ENCODE measurements around the gene SMTNL2. TPM values are rescaled to one million over a fixed set of nuclear protein-coding genes. Genes with fewer than 3 reads are reported as not detected.

The SMTNL2 gene
- total RNA-seq = not detected

DNA sequence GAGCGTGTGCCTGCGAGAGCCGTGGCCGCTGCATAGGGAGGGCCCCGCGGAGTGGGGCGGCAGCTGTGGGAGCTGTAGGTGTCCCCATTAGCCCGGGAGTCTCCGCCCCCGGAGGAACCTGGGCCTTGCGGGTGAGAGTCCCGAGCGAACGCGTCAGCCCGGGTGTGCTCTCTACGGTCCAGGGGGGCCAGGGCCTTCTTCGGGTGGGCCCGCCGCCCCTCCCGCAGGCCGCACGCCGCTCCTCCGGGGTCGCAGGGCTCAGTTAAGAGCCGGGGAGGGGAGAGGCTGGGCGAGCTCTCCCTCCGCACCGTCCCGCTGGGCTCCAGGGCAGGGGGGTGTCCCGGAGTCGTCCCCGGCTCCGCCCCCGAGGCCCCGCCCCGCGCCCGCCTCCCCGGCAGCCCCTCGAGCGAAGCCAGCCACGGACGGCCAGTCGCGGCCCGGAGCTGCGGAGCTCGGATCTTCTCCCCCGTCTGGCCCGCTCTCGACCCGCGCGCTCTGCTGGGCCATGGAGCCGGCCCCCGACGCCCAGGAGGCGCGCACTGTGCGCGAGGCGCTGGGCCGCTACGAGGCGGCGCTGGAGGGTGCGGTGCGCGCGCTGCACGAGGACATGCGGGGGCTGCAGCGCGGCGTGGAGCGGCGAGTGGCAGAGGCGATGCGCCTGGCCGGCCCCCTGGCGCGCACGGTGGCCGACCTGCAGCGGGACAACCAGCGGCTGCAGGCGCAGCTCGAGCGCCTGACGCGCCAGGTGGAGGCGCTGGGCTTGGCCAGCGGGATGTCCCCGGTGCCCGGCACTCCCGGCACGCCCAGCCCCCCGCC, at the start of gene SMTNL2:
SMTNL2 (plus strand) TSS at position 429 of the 816 bp plus-strand sequence; CDS start at position 506, 77 bp downstream.
- Mint-ChIP-seq H3K36me3 (ENCODE audit: low read depth) (no peaks in the 10 kb centered on the region), H3K4me3 (no peak within 1 kb of the TSS), H3K4me1 (peaks cover 1% of the 10 kb centered on the region), H3K9me3 (no peaks in the 10 kb centered on the region), H3K27me3 (peaks cover 46% of the 10 kb centered on the region), H3K27ac (no peak within 1 kb of the TSS)
- CTCF ChIA-PET = no interaction called here
- DNase-seq = no peak
- POLR2A ChIA-PET = no interaction called here

- no peak for DNase-seq
- Mint-ChIP-seq H3K9me3 (no peaks in the 10 kb centered on the region), H3K4me3 (no peak overlapping the region), H3K4me1 (no peaks in the 10 kb centered on the region), H3K27ac (no peak overlapping the region), H3K36me3 (ENCODE audit: low read depth) (peaks cover 4% of the 10 kb centered on the region), H3K27me3 (peaks cover 7% of the 10 kb centered on the region)
- ChIA-PET POLR2A (no interaction called here), CTCF (interaction anchor here (1.6 kb wide), 1 partner anchor 114 kb away, joined by 3 read pairs; no protein-coding TSS in a partner anchor)
These were observed 49.2 kb upstream of the SMTNL2 start for GRCh38 chr17:4534928-4535666.

DNA sequence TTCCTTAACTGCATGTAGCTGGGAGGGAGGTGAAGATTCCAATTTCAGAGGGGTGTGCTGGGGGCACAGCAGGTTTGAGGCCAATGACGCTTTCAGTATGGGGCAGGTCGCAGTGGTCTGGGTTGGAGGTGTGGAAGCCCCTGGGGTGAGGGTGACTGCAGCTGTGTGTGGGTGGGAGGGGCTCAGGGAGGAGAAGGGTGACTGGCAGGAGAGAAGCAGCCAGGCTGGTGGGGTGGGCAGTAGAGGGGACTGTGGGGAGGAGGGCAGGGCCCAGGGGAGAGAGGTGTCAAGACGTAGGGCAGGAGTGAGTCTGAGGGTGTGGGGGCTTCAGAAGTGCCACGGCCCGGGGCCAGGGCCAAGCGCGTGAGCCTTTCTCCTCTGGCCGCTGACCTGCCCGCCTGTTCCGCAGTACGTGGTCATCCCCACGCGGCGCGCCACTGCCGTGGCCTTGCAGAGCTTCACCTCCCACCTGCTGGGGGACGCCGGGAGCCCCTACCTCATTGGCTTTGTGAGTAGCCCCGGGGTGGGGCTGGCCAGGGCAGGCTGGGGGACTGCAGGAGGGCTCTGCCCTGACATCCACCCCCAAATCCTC, 48.6 kb upstream of the SMTNL2 start:
- Mint-ChIP-seq H3K4me3 (no peak overlapping the region), H3K36me3 (ENCODE audit: low read depth) (peaks cover 4% of the 10 kb centered on the region), H3K27me3 (peaks cover 7% of the 10 kb centered on the region), H3K9me3 (no peaks in the 10 kb centered on the region), H3K4me1 (no peaks in the 10 kb centered on the region), H3K27ac (no peak overlapping the region)
- DNase-seq = no peak
- CTCF ChIA-PET = interaction anchor here (1.6 kb wide), 1 partner anchor 115 kb away, joined by 3 read pairs; no protein-coding TSS in a partner anchor
- POLR2A ChIA-PET = no interaction called here

DNA sequence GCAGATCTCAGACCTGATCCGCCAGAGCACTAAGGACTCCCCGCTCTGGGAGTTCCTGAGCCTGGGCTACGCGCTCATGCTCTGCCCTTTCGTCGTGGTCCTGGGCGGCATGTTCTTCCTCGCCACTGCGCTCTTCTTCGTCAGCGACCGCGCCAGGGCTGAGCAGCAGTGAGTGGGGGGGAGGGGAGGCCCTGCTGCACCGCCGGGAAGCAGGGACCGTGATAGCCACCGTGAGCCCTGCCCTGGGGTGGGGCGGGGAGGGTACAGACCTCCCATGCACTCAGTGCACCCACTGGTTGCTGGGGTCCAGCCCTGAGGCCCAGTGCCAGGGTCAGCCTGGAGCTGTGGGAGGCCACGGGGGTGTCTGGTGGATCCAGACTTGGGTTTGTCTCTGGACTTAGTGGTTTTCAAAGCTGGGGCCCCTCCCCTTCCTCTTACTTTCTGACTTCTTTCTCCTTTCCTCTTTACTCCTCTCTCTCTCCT, 48.0 kb upstream of the SMTNL2 start:
- no peak for DNase-seq
- Mint-ChIP-seq H3K4me3 (no peak overlapping the region), H3K27me3 (peaks cover 7% of the 10 kb centered on the region), H3K4me1 (no peaks in the 10 kb centered on the region), H3K9me3 (no peaks in the 10 kb centered on the region), H3K27ac (no peak overlapping the region), H3K36me3 (ENCODE audit: low read depth) (peaks cover 4% of the 10 kb centered on the region)
- ChIA-PET CTCF (interaction anchor here (1.6 kb wide), 1 partner anchor 116 kb away, joined by 3 read pairs; no protein-coding TSS in a partner anchor), POLR2A (no interaction called here)

DNA sequence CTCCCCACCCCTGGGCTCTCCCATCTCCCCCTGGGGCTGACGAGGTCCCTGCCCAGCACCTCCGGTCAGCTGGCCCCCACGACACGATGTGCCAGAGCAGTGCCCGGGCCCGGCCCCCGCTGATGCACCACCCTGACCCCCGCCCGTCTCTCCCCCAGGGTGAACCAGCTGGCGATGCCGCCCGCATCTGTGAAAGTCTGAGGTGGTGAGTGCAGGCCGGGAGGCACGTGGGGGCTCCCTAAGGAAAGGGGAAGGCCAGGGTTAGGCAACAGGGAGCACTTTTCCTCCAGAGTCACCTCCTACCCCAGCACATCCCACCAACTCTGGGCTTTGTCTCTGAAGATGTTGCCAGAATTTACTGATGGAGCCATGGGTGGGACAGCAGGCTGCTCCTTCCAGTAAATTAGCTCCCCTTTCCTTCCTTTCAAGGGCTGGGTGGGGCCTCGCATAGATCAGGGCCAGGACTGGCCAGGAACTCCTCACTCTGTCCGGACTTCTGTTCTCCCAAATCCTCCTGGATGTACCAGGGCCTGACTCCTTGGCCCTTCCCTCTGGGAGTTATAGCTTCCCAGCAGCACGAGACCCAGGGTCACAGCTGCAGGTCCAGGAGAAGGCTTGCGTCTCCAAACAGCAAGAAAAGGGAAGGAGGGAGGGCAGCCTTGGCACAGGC, 47.5 kb upstream of the SMTNL2 start:
- Mint-ChIP-seq H3K27ac (no peak overlapping the region), H3K27me3 (peaks cover 7% of the 10 kb centered on the region), H3K9me3 (no peaks in the 10 kb centered on the region), H3K4me3 (no peak overlapping the region), H3K4me1 (no peaks in the 10 kb centered on the region), H3K36me3 (ENCODE audit: low read depth) (peaks cover 4% of the 10 kb centered on the region)
- ChIA-PET CTCF (interaction anchor here (0.8 to 1.6 kb wide), 2 partner anchors 30 to 116 kb away, joined by 3 read pairs; no protein-coding TSS in a partner anchor), POLR2A (interaction anchor here (1.3 kb wide), 1 partner anchor 56 kb away, joined by 3 read pairs; no protein-coding TSS in a partner anchor)
- DNase-seq = no peak

DNA sequence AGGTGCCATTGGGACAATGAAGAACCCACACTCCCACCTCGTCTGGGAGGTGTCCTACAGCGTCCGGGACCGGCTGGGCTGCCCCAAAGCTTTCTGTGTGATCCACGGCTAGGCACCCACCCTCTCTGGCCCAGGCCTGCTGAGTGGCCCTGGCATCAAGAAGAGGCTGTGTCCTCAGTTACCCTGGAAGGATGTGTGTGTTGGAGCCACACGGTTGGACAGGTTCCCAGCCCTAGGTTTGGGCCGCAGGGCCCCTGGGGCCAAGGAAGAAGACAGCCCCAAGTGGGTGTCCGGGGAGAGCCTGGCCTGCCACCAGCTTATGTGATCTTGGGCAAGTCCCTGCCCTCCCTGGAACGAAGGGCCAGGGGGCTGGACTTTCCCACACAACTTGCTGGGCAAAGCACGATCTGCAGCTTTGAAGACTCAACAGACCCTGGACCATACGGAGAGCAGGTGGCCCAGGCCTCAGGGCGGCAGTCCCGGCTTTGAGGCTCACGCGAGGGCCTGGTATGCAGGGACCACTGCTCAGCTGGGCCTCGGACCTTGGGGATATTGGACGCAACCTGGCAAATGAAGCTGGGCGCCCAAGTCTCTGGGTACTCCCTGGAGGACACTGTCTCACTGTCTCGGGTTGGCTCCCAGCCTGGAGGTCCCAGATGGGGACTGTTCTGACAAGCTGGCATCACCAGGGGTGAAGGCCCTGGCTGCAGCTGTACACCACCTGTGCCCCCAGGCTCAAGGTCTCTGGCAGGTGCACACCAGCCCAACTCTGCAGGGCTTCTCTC, 46.7 kb upstream of the SMTNL2 start:
- no peaks in the 10 kb centered on the region for H3K9me3 Mint-ChIP-seq
- H3K4me1 Mint-ChIP-seq = no peaks in the 10 kb centered on the region
- DNase-seq = no peak
- ChIA-PET POLR2A (interaction anchor here (1.2 to 1.7 kb wide), 3 partner anchors 17 to 55 kb away, joined by 3 to 5 read pairs (median 3); partner anchors contain the start of gene MYBBP1A), CTCF (interaction anchor here (0.8 kb wide), 1 partner anchor 29 kb away, joined by 3 read pairs; no protein-coding TSS in a partner anchor)
- peaks cover 11% of the 10 kb centered on the region for H3K36me3 Mint-ChIP-seq (ENCODE audit: low read depth)
- peaks cover 3% of the 10 kb centered on the region for H3K27me3 Mint-ChIP-seq
- H3K4me3 Mint-ChIP-seq = no peak overlapping the region
- no peak overlapping the region for H3K27ac Mint-ChIP-seq

DNA sequence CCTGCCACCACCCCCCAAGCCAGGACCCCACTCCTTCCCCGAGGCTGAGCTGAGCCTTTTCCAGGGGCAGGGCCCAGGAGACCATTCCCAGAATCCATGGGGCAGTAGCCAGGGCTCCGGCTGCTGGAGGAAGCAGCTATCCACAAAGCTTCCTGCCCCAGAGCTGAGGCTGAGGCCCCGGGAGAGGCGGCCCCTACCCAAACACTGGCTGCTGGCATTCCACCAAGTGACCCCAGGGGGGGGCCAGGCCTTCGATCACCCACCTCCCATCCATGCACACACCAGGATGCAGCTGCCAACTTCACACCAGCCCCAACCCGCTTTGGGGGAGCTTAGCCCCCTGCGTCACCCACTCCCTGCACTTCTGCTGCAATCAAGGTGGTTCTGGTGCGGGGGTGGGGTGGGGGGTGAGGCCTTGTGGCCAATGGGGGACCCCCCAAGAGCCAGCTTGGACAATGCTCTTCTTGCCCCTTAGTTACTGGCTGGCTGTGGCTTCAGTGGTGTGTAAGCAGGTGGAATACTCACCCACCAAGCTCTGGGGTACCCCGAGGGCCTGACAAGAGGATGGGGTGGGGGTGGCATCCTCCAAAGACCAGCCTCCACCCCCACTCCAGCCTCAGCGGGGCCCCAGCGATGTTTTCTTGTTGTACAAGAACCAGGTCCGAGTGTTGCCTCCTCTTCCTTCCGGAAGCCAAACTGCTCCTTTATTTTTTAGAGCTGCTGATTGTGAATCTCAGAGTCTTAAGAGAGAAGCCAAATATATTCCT, 45.9 kb upstream of the SMTNL2 start:
- no peaks in the 10 kb centered on the region for H3K9me3 Mint-ChIP-seq
- no peak overlapping the region for H3K4me3 Mint-ChIP-seq
- H3K27ac Mint-ChIP-seq = no peak overlapping the region
- H3K4me1 Mint-ChIP-seq = no peaks in the 10 kb centered on the region
- CTCF ChIA-PET = no interaction called here
- H3K36me3 Mint-ChIP-seq (ENCODE audit: low read depth) = peaks cover 13% of the 10 kb centered on the region
- DNase-seq = no peak
- POLR2A ChIA-PET = interaction anchor here (1.2 to 1.7 kb wide), 3 partner anchors 17 to 54 kb away, joined by 3 to 5 read pairs (median 3); partner anchors contain the start of gene MYBBP1A
- H3K27me3 Mint-ChIP-seq = no peaks in the 10 kb centered on the region

GRCh38 chr17:4539025-4539424, 45.3 kb upstream of the SMTNL2 start:
- Mint-ChIP-seq H3K4me1 (no peaks in the 10 kb centered on the region), H3K4me3 (no peak overlapping the region), H3K36me3 (ENCODE audit: low read depth) (peaks cover 13% of the 10 kb centered on the region), H3K9me3 (no peaks in the 10 kb centered on the region), H3K27me3 (no peaks in the 10 kb centered on the region), H3K27ac (no peak overlapping the region)
- no peak for DNase-seq
- CTCF ChIA-PET = no interaction called here
- POLR2A ChIA-PET = interaction anchor here (1.7 kb wide), 1 partner anchor 16 kb away, joined by 5 read pairs; the partner anchor contains the start of gene MYBBP1A

GRCh38 chr17:4539576-4540223, 44.6 kb upstream of the SMTNL2 start:
- ChIA-PET CTCF (interaction anchor here (1.2 kb wide), 1 partner anchor 119 kb away, joined by 3 read pairs; no protein-coding TSS in a partner anchor), POLR2A (interaction anchor here (1.7 kb wide), 1 partner anchor 15 kb away, joined by 5 read pairs; the partner anchor contains the start of gene MYBBP1A)
- Mint-ChIP-seq H3K9me3 (no peaks in the 10 kb centered on the region), H3K27ac (no peak overlapping the region), H3K4me3 (no peak overlapping the region), H3K27me3 (no peaks in the 10 kb centered on the region), H3K36me3 (ENCODE audit: low read depth) (peaks cover 13% of the 10 kb centered on the region), H3K4me1 (no peaks in the 10 kb centered on the region)
- no peak for DNase-seq

- peaks cover 14% of the 10 kb centered on the region for H3K36me3 Mint-ChIP-seq (ENCODE audit: low read depth)
- no peak overlapping the region for H3K4me3 Mint-ChIP-seq
- ChIA-PET POLR2A (no interaction called here), CTCF (interaction anchor here (1.2 kb wide), 1 partner anchor 119 kb away, joined by 3 read pairs; no protein-coding TSS in a partner anchor)
- no peaks in the 10 kb centered on the region for H3K9me3 Mint-ChIP-seq
- no peak overlapping the region for H3K27ac Mint-ChIP-seq
- no peaks in the 10 kb centered on the region for H3K27me3 Mint-ChIP-seq
- no peaks in the 10 kb centered on the region for H3K4me1 Mint-ChIP-seq
- DNase-seq = no peak
These were observed 44.1 kb upstream of the SMTNL2 start for GRCh38 chr17:4540224-4540651.

Data from activated CD4-positive, alpha-beta memory T cell treated with anti-CD3 and anti-CD28 coated beads, Interleukin-2, amount 10 ng/mL, durations not matched to agents 7 days and 5 days (primary cell).